GM12865 (cell line): ENCODE results near the gene FAM174B.

Experiments
- DNase-seq: peaks from one replicate; pipeline ENCODE4 v3.0.0; 2010; ENCODE audit warnings: low read depth
- H3K4me3 ChIP-seq: 2 replicates; pipeline ENCODE4 v1.5.1; 2011; ENCODE audit warnings: mild to moderate bottlenecking, low read depth, low read length, control low read depth
- TF ChIP-seq, protein P1 (sequence below): IDR thresholded peaks from 2 replicates; pipeline ENCODE4 v1.5.1; 2011; ENCODE audit warnings: low read length, control low read depth, low read depth, inconsistent platforms; ENCODE audit not compliant: insufficient read depth; ENCODE audit errors: missing control alignments

The FAM174B gene

DNA sequence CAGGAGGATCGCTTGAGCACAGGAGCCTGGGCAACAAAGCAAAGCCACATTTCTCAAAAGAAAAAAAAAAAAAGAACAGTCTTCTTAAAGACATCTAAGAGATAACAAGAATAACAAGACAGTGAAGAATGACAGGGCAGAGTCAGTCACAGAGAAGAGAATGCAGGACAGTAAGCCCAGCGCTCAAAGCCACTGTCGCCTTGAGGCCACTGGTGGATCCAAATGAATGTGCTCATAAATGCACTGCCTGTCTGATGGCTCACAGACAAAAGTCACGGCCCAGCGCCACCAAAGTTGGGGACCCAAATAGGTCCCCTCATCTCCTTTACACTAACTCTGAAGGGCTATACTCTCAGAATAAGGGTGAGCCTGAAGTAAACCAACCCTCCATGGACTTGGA is 52.3 kb downstream of the FAM174B start:
- H3K4me3 ChIP-seq: no peak overlapping the region
- no peak for DNase-seq
- TF ChIP-seq, protein P1, sequence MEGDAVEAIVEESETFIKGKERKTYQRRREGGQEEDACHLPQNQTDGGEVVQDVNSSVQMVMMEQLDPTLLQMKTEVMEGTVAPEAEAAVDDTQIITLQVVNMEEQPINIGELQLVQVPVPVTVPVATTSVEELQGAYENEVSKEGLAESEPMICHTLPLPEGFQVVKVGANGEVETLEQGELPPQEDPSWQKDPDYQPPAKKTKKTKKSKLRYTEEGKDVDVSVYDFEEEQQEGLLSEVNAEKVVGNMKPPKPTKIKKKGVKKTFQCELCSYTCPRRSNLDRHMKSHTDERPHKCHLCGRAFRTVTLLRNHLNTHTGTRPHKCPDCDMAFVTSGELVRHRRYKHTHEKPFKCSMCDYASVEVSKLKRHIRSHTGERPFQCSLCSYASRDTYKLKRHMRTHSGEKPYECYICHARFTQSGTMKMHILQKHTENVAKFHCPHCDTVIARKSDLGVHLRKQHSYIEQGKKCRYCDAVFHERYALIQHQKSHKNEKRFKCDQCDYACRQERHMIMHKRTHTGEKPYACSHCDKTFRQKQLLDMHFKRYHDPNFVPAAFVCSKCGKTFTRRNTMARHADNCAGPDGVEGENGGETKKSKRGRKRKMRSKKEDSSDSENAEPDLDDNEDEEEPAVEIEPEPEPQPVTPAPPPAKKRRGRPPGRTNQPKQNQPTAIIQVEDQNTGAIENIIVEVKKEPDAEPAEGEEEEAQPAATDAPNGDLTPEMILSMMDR: no peak

DNA sequence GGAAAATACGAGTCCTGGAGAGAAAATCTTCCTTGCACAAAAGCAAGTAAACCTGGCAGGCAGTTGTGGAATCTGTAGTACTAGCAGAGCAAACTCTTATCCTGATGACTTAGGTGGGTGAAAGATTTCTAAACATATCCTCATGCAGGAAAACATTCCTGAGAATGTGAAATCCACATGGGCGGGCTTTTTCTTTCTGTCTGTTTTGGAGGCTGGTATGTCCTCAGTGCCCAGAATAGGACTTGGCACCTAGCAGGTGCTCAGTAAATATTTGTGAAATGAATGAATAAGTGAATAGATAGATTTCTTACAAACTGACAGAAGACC is 53.3 kb downstream of the FAM174B start:
- no peak overlapping the region for H3K4me3 ChIP-seq
- no peak for DNase-seq
- TF ChIP-seq, protein P1: no peak

DNA sequence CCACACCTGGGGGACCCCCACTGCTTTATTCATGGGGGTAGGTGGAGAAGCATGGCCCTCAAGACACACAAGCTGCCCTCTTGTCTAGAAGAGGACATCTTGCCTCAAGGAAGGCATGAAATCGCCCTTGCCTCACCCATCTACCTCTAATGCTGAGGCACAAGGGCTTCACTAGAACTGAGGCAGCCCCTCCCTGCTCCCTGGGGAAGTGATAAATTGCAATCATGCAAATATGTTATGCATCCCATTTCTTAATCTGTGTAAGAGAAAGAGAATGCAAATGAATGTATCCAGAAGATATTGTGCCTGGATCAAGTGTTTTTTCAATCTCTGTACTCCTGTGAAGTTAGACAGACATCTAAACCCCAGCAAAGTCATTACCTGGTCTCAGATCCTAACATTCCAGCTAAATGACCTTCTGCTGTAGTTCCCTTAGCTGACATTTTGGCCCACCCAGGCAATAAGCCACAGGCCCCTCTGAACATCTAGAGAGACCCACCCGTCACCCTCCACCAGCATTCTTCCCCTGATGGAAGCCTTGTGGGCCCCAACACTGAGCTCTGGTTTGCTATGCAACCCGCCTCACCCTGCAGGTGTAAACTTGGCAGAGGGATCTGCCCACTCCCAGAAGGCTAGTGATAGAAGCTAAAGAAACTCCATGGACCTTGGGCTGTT is 53.8 kb downstream of the FAM174B start:
- H3K4me3 ChIP-seq: no peak overlapping the region
- TF ChIP-seq, protein P1: no peak
- no peak for DNase-seq

DNA sequence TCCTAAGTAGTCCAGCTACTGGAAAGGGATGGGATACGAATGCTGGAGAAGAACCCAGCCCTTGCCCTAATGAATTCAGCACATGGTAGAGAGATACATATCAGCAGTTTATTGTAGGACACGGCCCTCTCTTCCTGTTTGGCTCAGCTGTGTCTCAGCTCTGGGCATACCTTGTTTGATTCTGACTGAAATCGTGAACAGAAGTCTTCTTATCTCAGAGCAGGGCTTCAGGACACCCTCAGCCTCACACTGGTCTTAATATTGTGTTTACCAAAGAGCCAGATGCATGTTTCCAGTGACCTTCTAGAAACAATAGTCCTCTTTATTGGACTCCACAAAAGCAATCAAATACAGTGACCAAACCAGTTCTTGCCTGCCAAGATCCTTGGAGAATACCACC is 54.7 kb downstream of the FAM174B start:
- no peak for DNase-seq
- no peak overlapping the region for H3K4me3 ChIP-seq
- TF ChIP-seq, protein P1: no peak

DNA sequence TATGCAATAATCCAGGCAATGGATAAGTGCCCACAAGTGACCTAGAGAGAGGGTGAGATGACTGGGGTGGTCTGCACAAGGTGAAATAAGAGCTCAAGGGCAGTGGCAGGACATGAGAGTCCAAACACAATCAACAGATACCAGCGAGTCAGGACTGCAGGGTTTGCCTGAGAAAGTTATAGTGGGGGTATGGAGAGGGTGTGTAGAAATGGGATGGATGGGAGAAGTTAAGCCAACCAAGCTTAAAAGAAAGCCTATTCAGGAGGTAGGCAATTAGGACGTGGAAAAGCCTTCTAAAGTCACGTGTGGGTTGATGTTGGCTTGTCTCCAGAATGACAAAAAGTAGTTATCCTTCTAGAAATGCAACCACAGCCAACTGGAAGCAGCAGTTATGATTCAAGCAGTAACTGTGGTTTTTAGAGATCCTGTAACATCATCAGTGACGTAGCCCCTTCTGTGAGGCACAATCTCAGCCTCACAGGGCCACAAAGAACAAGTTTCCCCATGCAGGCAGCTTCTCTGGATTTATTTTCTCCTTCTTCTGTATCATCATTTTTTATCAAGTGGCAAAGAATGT is 56.1 kb downstream of the FAM174B start:
- TF ChIP-seq, protein P1: no peak
- DNase-seq: no peak
- H3K4me3 ChIP-seq: no peak overlapping the region

DNA sequence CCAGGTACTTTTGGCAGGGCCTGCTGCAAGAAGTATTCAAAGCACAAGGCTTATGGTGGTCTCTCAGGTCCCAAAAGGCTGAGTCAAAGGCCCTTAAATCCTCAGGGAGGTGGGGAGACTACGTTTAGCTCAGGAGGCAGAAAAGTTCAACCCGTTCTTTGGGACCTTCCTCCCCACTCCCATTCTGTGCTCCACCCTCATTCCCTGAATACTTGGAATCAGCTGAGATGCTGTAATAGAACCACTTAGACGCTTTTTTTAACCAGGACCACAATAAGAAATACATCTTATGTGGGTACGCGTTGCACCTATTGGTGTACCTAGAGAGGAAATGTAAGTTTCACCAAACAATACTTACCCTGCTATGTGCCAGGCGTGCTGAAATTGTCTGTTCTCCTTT is 58.0 kb downstream of the FAM174B start:
- TF ChIP-seq, protein P1: no peak
- H3K4me3 ChIP-seq: no peak overlapping the region
- no peak for DNase-seq

DNA sequence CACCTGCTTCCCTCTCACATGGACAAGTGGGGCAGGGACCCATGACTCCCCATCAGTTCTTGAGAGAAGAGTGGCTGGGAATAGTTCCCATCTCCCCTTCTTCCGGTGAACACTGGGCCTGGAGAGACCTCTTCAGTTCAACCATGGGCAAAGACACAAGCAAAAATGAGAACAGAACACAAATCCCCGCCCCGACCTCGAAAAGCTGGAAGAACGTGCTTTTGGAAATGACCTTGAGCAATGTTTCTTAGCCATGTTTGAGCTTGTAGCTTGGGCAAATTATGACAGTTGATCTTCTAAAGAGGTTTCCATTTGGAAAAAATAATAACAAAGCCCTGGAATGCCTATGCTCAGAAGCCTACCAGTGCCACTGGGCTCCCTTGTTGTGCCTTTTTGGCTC is 59.0 kb downstream of the FAM174B start:
- no peak overlapping the region for H3K4me3 ChIP-seq
- TF ChIP-seq, protein P1: no peak
- DNase-seq: no peak
